ENCODE results near the gene CENPE.
A peak's percentile ranks its signal among the peaks of the same experiment; 100 is the strongest.
"Not testable (repeated sequence)": the region's sequence is repeated elsewhere in the genome, so short reads cannot be mapped to it uniquely, and the experiment has no call there.

CENPE gene, protein sequence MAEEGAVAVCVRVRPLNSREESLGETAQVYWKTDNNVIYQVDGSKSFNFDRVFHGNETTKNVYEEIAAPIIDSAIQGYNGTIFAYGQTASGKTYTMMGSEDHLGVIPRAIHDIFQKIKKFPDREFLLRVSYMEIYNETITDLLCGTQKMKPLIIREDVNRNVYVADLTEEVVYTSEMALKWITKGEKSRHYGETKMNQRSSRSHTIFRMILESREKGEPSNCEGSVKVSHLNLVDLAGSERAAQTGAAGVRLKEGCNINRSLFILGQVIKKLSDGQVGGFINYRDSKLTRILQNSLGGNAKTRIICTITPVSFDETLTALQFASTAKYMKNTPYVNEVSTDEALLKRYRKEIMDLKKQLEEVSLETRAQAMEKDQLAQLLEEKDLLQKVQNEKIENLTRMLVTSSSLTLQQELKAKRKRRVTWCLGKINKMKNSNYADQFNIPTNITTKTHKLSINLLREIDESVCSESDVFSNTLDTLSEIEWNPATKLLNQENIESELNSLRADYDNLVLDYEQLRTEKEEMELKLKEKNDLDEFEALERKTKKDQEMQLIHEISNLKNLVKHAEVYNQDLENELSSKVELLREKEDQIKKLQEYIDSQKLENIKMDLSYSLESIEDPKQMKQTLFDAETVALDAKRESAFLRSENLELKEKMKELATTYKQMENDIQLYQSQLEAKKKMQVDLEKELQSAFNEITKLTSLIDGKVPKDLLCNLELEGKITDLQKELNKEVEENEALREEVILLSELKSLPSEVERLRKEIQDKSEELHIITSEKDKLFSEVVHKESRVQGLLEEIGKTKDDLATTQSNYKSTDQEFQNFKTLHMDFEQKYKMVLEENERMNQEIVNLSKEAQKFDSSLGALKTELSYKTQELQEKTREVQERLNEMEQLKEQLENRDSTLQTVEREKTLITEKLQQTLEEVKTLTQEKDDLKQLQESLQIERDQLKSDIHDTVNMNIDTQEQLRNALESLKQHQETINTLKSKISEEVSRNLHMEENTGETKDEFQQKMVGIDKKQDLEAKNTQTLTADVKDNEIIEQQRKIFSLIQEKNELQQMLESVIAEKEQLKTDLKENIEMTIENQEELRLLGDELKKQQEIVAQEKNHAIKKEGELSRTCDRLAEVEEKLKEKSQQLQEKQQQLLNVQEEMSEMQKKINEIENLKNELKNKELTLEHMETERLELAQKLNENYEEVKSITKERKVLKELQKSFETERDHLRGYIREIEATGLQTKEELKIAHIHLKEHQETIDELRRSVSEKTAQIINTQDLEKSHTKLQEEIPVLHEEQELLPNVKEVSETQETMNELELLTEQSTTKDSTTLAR (N-terminal part only)

DNA sequence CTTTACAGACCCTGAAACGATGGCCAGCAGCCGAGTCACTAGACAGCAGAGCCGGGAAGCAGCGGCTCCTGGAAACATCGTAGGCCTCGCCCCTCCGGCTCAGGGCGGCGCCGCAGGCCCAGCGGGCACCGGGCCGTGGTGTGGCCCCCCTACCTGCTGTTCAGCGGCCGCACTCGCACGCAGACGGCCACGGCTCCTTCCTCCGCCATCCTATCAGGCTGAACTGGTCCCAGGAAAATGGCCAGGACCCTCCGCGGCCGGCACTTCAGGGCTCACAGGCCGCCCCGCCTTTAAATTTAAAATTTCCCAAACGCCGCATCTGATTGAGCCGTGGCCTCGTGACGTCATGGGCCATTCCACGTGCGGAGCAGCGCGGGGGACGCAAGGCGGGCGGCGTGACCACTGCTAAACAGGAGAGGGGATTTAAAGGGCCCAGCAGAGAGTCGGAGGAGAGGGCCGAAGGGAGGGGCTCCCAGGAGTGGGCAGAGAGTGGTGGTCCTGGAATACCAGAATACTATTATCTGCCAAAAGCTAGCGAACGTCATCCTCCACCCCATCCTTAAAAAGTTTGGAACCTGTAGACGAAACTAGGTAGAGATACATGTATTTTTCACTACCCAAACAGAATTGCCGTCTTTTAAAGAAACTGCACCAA lies at the start of gene CENPE:
CENPE (minus strand) TSS at position 233 of the 655 bp plus-strand sequence; CDS start at position 209, 24 bp downstream.
- peak; percentile 11 for DNase-seq

DNA sequence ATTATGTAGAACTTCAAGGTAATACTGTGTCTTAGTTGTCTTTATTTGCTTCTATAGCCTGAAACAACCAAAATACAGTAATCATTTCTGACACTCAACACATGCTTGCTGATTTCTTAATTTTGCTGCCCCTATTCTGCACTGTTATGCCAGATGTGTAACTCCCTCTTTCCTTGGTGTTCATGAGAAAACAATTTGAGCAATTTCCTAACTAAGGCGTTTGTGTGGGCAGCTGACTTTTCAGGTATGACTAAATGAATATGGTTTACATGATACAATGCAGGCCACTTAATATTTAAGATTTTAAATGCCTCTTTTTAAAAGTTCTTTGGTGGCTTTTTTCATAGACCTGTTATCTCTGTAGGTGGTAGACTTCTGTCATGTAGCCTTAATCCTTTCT lies 46.1 kb upstream of the CENPE start:
- no peak for DNase-seq

DNA sequence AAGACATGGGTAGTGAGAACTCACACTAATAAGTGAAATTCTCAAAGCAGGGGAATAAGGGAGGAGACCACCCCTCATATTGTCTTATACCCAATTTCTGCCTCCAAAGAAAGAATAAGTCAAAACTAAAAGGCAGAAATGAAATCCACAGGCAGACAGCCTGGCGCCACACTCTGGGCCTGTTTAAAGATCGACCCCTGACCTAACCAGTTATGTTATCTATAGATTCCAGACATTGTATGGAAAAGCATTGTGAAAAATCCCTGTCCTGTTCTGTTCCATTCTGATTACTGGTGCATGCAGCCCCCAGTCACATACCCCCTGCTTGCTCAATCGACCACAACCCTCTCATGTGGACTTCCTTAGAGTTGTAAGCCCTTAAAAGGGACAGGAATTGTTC lies 32.8 kb upstream of the CENPE start:
- DNase-seq: not testable (repeated sequence)

DNA sequence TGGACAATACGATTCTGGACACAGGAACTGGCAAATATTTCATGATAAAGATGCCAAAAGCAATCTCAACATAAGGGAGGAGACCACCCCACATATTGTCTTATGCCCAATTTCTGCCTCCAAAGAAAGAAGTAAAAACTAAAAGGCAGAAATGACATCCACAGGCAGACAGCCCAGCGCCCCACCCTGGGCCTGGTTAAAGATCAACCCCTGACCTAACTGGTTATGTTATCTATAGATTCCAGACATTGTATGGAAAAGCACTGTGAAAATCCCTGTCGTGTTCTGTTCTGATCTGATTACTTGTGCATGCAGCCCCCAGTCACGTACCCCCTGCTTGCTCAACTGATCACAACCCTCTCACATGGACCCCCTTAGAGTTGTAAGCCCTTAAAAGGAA lies 25.4 kb upstream of the CENPE start:
- DNase-seq: not testable (repeated sequence)

DNA sequence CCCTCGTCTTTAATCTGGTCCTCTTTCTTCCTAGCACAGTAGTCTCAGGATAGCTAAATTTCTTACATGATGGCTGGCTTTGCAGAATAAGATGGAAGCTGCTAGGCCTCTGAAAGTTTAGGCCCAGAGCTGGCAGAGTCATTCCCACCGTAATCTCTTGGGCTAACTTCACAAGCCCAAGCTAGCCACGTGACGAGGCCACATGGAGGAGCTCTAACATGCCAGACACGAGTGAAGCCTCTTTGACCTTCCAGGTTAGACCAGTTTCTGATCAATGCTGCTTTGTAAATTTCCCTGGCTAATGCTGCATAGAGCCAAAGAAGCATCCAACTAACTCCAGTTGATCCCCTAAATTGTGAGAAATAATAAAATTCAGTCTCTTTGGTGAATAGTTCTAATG lies 9.5 kb upstream of the CENPE start:
- DNase-seq: no peak

DNA sequence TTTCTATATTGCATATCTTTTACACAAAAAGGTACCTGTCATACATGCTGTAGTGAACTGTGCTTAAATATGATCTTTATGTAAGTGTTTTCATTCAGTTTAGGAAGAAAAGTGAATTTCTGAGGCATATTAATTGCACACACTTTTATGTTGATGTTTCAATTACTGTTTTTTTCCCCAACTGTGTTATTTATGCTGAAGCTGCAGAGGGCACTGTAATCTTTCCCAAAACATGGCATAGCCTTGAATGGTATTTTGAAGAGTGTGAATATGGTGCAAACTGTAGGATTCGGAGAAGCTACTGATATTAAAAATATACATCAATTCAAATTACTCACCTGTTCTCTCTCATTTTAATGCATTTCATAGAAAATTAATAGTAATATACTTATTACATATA lies 6.0 kb upstream of the CENPE start:
- DNase-seq: peak; percentile 0

DNA sequence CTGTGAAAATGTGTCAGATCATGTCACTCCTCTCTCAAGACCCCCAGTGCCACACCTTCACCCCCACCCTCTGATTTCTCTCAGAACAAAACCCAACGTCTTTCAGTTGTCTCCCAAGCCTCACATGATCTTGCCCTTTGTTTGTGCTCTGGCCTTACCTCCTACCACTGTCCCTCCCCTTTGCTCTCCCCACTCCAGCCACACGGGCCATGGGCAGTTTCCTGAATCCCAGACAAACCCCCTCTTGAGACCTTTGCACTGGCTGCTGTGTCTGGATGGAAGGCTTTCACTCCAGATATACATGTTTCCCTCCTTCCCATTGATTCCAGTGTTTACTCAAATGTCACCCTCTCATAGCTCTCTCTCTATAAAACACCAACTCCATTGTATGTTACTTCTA lies 3.6 kb upstream of the CENPE start:
- DNase-seq: no peak

DNA sequence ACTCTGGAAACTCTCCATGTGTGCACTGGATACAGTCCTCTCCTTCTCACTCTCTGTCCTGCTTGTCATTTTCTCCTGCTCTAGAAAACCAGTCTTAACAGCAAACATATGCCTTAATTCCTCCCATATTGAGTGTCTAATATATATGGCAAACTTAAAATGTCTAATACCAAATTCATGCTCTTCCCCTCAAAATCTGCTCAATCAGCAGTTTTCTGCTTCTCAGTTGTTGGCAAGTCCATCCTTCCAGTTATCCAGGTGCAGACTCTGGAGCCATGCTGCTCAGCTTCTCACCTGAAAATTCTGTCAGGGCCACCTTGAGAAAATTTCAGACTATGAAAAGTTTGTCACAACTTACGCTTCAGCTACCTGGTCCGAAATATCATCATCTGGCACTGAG lies 3.1 kb upstream of the CENPE start:
- DNase-seq: no peak

DNA sequence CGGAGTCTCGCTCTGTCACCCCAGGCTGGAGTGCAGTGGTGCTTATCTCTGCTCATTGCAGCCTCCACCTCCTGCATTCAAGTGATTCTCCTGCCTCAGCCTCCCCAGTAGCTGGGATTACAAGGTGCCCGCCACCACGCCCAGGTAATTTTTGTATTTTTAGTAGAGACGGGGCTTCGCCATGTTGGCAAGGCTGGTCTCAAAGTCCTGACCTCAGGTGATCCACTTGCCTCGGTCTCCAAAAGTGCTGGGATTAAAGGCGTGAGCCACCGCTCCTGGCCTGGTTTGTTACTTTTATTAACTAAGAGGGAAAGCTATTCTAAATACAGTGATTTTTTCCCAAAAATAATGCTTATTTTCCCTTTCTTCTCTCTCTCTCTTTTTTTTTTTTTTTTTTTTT lies 866 bp upstream of the CENPE start:
- DNase-seq: no peak

DNA sequence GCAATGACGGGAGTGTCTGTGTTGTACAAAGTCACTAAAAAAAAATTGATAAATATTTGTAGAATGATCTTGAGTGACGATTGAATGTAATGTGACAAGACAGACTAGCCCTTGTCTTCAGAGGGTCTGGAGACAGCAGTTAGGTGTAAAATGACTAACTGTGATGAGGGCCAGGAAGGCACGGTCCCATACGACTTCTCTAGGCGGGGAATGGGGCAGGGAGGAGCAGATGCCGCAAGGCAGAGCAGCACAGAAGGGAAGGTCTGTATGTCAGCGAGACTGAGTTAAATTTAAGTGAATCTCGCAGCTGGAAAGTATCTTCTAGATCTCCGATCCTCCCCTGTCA lies 405 bp downstream of the CENPE start:
- DNase-seq: no peak

DNA sequence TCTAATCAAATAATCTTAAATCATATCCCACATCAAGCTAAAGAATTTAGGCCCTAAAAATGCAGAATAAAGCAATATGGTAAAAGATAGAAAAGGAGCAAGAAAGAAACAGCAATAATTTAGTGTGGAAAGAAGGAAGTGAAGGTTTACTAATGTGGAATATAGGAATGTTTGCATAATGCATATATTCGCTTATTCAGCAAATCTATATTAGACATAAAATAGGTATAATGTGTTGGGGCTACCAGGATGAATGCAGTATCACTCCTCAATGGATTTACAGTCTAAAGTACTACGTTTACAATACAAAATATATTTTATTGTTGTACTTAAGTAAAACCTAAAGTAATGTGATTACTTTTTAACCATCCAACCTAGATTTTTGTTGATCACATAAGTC lies 4.7 kb downstream of the CENPE start:
- no peak for DNase-seq

DNA sequence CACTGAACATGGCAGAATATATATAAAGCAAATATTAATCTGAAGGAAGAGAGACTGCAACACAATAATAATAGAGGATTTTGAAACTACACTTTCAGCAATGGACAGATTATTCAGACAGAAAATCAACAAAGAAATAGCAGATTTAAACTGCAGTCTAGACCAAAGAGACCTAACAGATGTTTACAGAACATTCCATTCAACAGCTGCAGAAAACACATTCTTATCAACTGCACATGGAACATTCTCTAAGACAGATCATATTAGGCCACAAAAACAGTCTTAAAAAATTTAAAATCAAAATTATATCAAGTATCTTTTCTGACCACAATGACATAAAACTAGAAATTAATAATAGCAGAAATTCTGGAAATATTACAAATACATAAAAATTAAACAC lies 27.1 kb downstream of the CENPE start:
- DNase-seq: no peak

DNA sequence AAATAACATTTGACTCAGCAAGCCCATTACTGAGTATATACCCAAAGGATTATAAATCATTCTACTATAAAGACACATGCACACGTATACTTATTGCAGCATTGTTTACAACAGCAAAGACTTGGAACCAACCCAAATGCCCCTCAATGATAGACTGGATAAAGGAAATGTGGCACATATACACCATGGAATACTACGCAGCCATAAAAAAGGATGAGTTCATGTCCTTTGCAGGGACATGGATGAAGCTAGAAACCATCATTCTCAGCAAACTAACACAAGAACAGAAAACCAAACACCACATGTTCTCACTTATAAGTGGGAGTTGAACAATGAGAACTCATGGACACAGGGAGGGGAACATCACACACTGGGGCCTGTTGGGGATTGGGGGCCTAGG lies 28.4 kb downstream of the CENPE start:
- DNase-seq: not testable (repeated sequence)

DNA sequence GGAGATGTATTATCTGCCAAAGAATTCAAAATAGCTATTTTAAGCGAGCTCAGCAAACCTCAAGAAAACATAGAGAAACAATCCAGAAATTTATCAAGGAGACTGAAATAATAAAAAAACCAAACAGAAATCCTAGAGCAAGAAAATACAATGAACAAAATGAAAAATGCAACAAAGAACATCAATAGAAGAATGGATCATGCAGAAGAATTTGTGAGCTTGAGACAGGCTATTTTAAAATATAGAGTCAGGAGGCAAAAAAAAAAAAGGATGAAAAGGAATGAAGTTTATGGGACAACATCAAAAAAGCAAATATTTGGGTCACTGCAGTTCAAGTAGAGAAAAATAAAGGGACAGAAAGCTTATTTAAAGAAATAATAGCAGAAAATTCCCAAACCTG lies 29.1 kb downstream of the CENPE start:
- DNase-seq: no peak

DNA sequence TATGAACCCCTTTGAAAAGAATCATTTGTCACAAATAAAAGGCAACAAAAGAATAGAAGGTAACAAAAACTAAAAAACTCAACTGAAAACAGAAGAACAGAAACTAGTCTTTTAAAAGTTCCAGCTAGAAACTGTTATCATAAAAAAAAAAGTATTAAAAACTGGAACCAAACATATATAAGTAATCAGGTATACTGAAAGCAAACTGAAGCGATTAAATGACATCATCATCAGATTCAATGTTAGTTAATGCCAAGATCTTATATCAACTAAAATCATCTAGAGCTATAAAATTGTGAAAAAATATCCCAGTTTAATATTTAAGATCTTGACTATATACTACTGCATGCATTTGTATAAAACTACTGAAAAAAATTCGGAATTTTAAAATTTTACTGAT lies 36.0 kb downstream of the CENPE start:
- DNase-seq: no peak

DNA sequence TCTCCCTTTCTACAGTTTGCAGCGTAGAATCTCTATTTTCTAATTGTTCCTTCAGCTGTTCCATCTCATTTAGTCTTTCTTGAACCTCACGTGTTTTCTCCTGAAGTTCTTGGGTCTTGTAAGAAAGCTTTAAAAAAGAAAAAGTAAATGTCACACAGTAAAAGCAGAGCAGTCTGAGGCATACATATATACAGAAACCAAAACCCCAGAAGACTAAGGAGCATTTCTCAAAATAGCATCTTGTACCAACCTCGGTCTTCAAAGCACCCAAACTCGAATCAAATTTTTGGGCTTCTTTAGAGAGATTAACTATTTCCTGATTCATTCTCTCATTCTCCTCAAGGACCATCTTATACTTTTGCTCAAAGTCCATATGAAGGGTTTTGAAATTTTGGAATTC lies 39.4 kb downstream of the CENPE start:
- DNase-seq: no peak

DNA sequence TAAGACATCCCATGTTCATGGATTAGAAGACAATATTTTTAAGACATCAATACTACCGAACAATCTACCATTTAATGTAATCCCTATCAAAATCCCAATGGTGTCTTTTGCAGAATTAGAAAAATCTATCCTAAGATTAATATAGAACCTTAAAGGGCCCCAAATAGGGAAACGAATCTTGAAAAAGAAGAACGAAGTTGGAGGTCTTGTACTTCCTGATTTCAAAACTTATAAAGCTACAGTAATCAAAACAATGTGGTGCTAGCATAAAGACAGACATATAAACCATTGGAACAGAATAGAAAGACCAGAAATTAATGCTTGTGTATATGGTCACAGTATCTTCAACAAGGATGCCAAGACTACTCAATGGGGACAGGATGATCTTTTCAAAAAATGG lies 42.0 kb downstream of the CENPE start:
- DNase-seq: no peak

DNA sequence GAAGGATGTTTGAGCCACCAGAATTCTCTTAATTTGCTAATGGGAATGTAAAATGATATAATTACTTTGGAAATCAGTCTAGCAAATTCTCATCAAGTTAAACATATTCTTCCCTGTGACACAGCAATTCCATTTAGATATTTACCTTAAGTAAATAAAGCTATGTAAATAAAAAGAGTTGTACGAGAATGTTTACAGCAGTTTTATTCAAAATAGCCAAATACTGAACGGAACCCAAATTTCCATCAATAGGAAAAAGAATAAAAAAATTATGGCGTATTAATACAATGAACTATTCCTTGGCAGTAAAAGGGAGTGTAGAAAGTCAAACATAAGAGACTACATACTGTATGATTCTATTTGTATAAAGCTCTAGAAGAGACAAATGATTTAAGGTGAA lies 45.8 kb downstream of the CENPE start:
- no peak for DNase-seq

DNA sequence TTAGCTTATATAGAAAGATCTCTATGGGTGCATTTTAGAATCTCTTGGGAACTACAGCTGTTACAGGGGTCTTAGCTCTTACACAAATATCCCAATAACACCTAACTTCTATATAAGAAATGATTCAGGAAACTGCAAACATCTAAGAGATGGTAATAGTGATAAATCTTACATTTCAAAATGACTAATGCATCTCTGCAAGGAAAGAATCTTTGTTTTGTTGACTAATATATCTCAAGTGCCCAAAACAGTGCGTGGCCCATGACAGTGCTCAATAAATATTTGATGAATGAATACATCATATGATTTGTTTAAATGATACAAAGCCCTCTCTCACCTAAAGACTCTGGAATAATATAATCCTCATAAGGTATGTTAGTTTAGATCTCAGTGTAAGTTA lies 47.5 kb downstream of the CENPE start:
- DNase-seq: no peak

DNA sequence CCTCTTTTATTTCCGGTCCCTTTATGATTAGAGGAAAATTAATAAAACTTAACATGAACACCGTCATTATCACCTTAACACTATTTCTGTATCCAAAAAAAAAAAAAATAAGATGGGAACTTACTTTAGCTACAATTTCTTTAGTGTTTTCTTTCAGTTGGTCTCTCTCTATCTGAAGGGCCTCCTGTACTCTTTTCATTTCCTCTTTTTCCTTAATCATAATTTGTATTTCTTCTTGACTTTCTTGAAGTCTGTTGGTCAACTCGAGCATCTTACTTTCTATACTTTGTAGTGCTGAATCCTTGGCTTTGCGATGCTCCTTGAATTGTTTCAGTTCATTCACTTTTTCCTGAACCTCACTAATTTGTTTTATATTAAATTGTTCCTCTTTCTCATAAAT lies 53.2 kb downstream of the CENPE start:
- DNase-seq: no peak

DNA sequence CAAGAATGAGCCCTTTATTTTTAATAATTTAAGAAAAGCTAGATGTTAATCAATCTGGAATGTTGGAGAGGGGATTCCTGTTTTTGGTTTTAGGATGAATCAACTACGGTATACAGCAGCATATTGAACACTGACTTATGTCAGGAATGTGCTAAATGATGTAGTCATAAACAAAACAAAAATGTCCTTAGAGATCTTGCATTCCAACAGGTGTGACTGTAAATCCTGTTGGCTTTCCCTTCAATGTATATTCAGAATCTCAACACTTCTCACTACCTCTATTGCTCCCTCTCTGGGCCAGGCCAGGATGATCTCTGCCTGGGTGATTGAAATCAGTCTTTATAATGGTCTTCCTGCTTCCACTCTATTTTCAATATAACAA lies 60.7 kb downstream of the CENPE start:
- DNase-seq: no peak

DNA sequence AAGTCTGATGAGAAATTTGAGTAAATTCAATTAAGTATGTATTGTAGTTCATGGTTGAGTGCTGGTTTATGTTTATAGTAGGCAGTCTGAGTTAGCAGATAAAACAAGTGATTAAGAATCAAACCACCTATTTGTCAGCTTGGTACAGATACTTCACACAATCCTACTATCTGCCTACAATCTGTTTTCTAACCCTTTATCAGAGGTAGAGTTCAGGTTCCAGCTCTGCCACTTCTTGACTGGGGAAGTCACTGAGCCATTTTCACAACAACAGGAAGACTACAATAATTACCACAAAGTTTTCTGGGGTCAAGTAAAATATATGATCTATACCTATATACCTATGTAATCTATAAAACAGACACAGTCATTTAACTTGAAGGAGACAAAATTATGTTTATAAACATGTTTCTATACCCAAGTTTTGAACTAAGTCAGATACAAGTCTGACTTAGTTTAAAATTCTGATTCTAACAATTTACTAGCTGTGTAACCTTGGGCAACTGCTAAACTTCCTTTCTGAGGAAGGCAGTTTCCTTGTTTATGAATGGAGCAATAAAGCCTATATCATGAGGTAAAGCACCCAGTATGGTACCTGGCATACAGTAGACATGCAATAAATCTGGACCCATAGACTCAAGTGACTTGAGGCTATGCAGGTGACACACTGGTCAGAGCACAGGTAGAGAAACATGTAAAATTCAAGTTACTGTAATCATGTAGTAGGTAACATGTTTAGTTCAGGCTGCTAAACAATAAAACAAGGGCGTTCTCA lies 61.3 kb downstream of the CENPE start:
- no peak for DNase-seq
